Uterus (tissue), 2 donors: ENCODE data around the gene ZCCHC14.

Experiments used
- POLR2A ChIP-seq, 2 donors: fragments of 450-650 bp; IDR thresholded peaks; one replicate each; pipeline ENCODE4 v1.6.1; 2016; ENCODE audit warnings: antibody characterized with exemption in 2 of 2, mild to moderate bottlenecking in 1 of 2, moderate library complexity in 1 of 2
- TF ChIP-seq, protein P1 (sequence below), 4 experiments: fragments of 200-600 bp in 2 of 4; fragments of 450-650 bp in 2 of 4; sonication (generic) in 2 of 4; IDR thresholded peaks; one replicate each; pipeline ENCODE4 v1.5.1; 2016 to 2019; ENCODE audit warnings: antibody characterized with exemption in 4 of 4, mild to moderate bottlenecking in 2 of 4, moderate library complexity in 1 of 4

DNA sequence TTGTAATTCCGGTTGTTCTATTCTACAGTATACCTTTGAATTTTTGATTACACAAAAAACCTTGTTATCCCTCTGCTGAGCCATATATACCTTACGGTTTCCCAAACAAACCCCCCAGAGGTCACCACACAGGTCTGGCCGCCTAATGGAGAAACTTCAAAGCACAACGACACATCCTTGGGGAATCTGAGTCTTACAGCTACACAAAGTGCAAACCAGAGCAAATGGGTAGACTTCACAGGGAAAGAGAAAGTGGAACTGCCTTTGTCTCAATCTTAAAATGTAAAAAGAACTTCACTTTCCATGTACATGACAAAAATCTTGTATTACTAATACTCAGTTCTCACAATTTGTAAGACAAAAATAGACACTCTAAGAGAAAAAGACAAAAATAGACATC, 111.9 kb downstream of the ZCCHC14 start:
- TF ChIP-seq, protein P1, sequence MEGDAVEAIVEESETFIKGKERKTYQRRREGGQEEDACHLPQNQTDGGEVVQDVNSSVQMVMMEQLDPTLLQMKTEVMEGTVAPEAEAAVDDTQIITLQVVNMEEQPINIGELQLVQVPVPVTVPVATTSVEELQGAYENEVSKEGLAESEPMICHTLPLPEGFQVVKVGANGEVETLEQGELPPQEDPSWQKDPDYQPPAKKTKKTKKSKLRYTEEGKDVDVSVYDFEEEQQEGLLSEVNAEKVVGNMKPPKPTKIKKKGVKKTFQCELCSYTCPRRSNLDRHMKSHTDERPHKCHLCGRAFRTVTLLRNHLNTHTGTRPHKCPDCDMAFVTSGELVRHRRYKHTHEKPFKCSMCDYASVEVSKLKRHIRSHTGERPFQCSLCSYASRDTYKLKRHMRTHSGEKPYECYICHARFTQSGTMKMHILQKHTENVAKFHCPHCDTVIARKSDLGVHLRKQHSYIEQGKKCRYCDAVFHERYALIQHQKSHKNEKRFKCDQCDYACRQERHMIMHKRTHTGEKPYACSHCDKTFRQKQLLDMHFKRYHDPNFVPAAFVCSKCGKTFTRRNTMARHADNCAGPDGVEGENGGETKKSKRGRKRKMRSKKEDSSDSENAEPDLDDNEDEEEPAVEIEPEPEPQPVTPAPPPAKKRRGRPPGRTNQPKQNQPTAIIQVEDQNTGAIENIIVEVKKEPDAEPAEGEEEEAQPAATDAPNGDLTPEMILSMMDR (IDR thresholded peaks at IDR 0.05) = no peak
- TF ChIP-seq POLR2A (IDR thresholded peaks at IDR 0.05) = no peak
